Measurements from ENCODE around the gene SIGLEC1.

DNA sequence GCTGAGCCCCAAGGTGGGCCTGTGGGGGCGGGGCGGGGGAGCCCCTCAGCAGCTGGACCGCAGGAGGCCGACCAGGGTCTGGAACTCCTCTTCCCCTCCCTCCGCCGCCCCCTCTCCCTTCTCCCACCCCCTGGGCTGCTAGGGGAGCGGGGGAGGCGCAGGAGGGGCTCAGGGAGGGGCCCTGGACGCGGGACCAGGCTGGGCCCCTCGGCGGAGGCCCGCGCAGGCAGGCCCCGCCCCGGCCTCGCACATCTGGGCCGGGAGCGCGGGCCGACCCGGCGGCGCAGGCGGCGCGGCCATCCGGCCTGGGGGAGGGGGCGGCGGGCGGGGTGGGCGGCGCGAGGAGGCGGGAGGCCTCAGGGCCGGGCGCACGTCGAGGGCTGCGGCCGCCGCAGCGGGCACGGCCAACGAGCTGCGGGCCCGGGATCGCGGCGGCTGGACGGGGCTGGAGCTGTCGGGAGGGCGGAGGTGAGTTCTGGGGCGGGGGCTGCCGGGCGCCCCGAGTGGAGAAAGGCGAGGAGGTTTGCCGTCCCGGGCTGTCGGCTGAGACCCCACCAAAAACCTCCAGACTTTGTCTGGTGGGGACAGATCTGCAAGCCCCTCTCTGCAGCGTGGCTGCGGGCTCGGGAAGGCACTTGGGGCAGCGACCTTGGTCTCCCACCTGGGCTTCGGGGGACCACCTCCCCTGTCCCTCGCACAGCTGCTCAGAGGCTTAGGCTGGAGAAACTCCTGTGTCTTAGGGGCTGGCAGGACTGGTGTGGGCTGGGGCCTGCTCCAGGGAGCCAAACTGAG is 20.1 kb upstream of the SIGLEC1 start, which contains the start of gene HSPA12B:
- TF ChIP-seq POLR2AphosphoS5 (IDR thresholded peaks at IDR 0.05; ENCODE audit: borderline replicate concordance, low read depth, low read length) (no peak), EZH2 (IDR thresholded peaks at IDR 0.05) (no peak)

All from SK-N-MC (cell line).